Renal pelvis (tissue), 4 donors: ENCODE results near the gene SNCAIP. TPM values are rescaled to one million over a fixed set of nuclear protein-coding genes. Genes with fewer than 3 reads are reported as not detected.
"Not testable (repeated sequence)": the region's sequence is repeated elsewhere in the genome, so short reads cannot be mapped to it uniquely, and the experiment has no call there.

Source experiments
- DNase-seq: peaks from one replicate; pipeline ENCODE4 v3.0.0-alpha.2; 2013
- polyA plus RNA-seq, 3 donors: library from polyadenylated mRNA; unstranded; fragments of 120-200 nt; gene quantifications; one replicate each; pipeline ENCODE4 v1.2.1, GENCODE V29; 2013; ENCODE audit not compliant: insufficient read length in 3 of 3

SNCAIP gene
- polyA plus RNA-seq, 3 donors, result 23.5 to 25.6 (median 23.9) TPM

GRCh38 chr5:122462486-122462885, 150.4 kb downstream of the SNCAIP start:
- DNase-seq, result no peak

GRCh38 chr5:122463221-122463620, 151.2 kb downstream of the SNCAIP start:
- DNase-seq, result no peak

GRCh38 chr5:122464191-122464590, 152.2 kb downstream of the SNCAIP start:
- DNase-seq, result no peak

- DNase-seq, result peak; percentile 34
These were observed 153.1 kb downstream of the SNCAIP start for GRCh38 chr5:122465031-122465577.

GRCh38 chr5:122465994-122466393, 154.0 kb downstream of the SNCAIP start:
- no peak for DNase-seq

GRCh38 chr5:122468351-122469116, 156.5 kb downstream of the SNCAIP start:
- no peak for DNase-seq

GRCh38 chr5:122469384-122469919, 157.4 kb downstream of the SNCAIP start:
- no peak for DNase-seq

GRCh38 chr5:122470365-122470764, 158.3 kb downstream of the SNCAIP start:
- DNase-seq, result no peak

- DNase-seq, result no peak
These were observed 159.2 kb downstream of the SNCAIP start for GRCh38 chr5:122471031-122471751.

- DNase-seq, result no peak
These were observed 159.7 kb downstream of the SNCAIP start for GRCh38 chr5:122471752-122472061.

GRCh38 chr5:122473138-122473843, 161.3 kb downstream of the SNCAIP start:
- DNase-seq, result no peak

- DNase-seq, result no peak
These were observed 161.9 kb downstream of the SNCAIP start for GRCh38 chr5:122473941-122474340.

- peak; percentile 51 for DNase-seq
These were observed 166.9 kb downstream of the SNCAIP start for GRCh38 chr5:122478741-122479442.

- no peak for DNase-seq
These were observed 168.1 kb downstream of the SNCAIP start for GRCh38 chr5:122480146-122480545.

GRCh38 chr5:122484103-122484502, 172.1 kb downstream of the SNCAIP start:
- DNase-seq, result no peak

- DNase-seq, result no peak
These were observed 173.2 kb downstream of the SNCAIP start for GRCh38 chr5:122485226-122485625.

- not testable (repeated sequence) for DNase-seq
These were observed 174.6 kb downstream of the SNCAIP start for GRCh38 chr5:122486616-122487015.

GRCh38 chr5:122490718-122491117, 178.7 kb downstream of the SNCAIP start:
- no peak for DNase-seq

- no peak for DNase-seq
These were observed 180.6 kb downstream of the SNCAIP start for GRCh38 chr5:122492675-122493074.

GRCh38 chr5:122493091-122494021, 181.3 kb downstream of the SNCAIP start:
- DNase-seq, result no peak
